Measurements from ENCODE around the gene FGF16. TPM values are rescaled to one million over a fixed set of nuclear protein-coding genes. Genes with fewer than 3 reads are reported as not detected.

FGF16 gene
- total RNA-seq (2022; extraction: Qiagen RNA extraction; ENCODE audit: low read depth) = not detected in 5 replicates

DNA sequence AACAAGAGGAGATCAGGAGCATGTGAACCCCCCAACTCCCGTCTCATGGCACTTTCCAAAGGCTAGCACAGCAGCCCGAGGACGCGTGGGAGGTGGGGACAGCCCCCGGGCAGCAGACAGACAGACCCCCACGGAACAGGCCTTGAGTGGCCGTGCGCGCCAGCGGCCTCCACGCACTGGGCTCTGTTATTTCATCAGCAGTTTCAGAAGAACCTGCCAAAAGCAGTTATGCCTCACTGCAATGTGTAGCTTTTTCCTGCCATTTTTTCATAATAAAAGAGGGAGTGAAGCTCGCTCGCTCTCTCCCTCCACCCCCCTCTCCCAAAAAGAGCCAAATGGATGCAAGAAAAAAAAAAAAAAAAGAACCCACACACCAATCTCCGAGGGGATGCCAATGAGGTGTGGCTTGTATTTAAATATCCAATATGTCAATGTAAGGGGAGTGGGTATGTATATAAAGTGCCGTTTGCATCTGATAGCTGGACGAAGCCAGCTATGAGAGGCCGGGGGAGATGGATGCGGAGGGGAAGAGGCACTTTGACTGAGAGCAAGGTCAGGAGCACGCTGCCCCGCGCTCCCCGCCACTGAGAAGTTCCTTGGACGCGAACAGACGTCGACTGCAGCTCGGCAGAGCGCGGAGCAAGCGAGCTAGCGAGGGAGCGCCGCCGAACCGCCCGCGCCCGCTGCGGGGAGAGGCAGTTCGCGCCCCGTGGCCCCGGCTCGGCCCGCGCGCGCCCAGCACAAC lies at the start of gene FGF16:
Gene FGF16, plus strand, starts transcription at position 482 of the 745 bp plus-strand sequence. CDS start 286 bp downstream, outside the sequence.

